Measurements from ENCODE around the gene ZNF568. TPM values are rescaled to one million over a fixed set of nuclear protein-coding genes. Genes with fewer than 3 reads are reported as not detected.

Gene ZNF568
- total RNA-seq, 2 donors from 2014 or later = 6.2 to 6.8 TPM

GRCh38 chr19:36999313-36999712, 83.2 kb downstream of the ZNF568 start:
- TF ChIP-seq, protein P1, sequence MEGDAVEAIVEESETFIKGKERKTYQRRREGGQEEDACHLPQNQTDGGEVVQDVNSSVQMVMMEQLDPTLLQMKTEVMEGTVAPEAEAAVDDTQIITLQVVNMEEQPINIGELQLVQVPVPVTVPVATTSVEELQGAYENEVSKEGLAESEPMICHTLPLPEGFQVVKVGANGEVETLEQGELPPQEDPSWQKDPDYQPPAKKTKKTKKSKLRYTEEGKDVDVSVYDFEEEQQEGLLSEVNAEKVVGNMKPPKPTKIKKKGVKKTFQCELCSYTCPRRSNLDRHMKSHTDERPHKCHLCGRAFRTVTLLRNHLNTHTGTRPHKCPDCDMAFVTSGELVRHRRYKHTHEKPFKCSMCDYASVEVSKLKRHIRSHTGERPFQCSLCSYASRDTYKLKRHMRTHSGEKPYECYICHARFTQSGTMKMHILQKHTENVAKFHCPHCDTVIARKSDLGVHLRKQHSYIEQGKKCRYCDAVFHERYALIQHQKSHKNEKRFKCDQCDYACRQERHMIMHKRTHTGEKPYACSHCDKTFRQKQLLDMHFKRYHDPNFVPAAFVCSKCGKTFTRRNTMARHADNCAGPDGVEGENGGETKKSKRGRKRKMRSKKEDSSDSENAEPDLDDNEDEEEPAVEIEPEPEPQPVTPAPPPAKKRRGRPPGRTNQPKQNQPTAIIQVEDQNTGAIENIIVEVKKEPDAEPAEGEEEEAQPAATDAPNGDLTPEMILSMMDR (IDR thresholded peaks at IDR 0.05) = no peak
- H3K4me1 ChIP-seq = no peaks in the 10 kb centered on the region
- no peak overlapping the region for H3K27ac ChIP-seq
- peaks cover 26% of the 10 kb centered on the region for H3K36me3 ChIP-seq
- H3K9me3 ChIP-seq = peaks cover 0 to 26% of the 10 kb centered on the region in 2 donors
- no peak for DNase-seq (ENCODE audit: low spot score)
- H3K27me3 ChIP-seq = no peaks in the 10 kb centered on the region
- H3K4me3 ChIP-seq = no peak overlapping the region

GRCh38 chr19:37007587-37008220, 91.6 kb downstream of the ZNF568 start:
- Histone ChIP-seq H3K27ac (peak overlapping the region; percentile 51), H3K27me3 (no peaks in the 10 kb centered on the region), H3K9me3 (peaks cover 0 to 13% of the 10 kb centered on the region in 2 donors), H3K4me1 (peaks cover 0 to 4% of the 10 kb centered on the region in 2 donors), H3K36me3 (no peaks in the 10 kb centered on the region), H3K4me3 (peak overlapping the region; percentile 57 to 59)
- TF ChIP-seq, protein P1 (IDR thresholded peaks at IDR 0.05) = no peak
- DNase-seq (ENCODE audit: low spot score) = peak; percentile 65

- DNase-seq (ENCODE audit: low spot score) = no peak
- no peaks in the 10 kb centered on the region for H3K36me3 ChIP-seq
- TF ChIP-seq, protein P1 (IDR thresholded peaks at IDR 0.05) = no peak
- peaks cover 0 to 4% of the 10 kb centered on the region in 2 donors for H3K4me1 ChIP-seq
- H3K9me3 ChIP-seq = peaks cover 0 to 31% of the 10 kb centered on the region in 2 donors
- H3K4me3 ChIP-seq = no peak overlapping the region
- H3K27ac ChIP-seq = no peak overlapping the region
- H3K27me3 ChIP-seq = no peaks in the 10 kb centered on the region
Observed at GRCh38 chr19:37009871-37010270, 93.7 kb downstream of the ZNF568 start.

DNA sequence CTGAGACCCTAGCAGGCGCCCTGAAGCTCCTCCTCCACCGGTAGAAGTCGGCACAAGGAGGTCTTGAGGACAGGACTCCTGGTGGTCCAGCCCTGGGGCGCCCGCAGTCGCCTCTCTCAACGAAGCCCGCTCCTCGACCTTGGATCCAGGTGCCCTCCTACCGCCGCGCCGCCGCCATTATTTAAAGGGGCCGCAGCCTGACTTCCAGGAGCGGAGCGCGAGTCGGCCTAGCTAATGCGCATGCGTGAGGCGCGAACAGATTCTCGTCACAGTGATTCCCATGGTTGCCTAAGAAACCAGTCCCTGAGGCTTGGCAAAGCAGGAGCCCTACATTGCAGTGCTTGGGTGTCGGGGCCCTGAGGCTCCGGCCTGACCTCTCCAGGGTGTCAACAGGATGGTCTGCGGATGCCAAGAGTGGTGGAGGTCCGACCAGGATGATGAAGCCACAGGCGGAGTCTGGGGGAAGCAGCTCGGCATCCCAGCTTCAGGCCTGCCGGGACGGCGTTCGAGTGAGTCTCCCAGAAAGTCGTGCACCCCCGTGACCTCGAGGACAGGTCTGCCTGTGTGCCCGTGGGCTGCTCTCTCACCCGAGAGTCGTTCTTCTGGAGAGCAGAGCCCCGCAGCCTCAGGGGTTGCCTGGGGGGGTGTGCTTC, 96.1 kb downstream of the ZNF568 start:
- H3K9me3 ChIP-seq = peaks cover 0 to 40% of the 10 kb centered on the region in 2 donors

GRCh38 chr19:37014456-37014855, 98.3 kb downstream of the ZNF568 start:
- Histone ChIP-seq H3K4me1 (no peaks in the 10 kb centered on the region), H3K36me3 (no peaks in the 10 kb centered on the region), H3K4me3 (no peak overlapping the region), H3K9me3 (peaks cover 0 to 56% of the 10 kb centered on the region in 2 donors), H3K27ac (no peak overlapping the region), H3K27me3 (no peaks in the 10 kb centered on the region)
- DNase-seq (ENCODE audit: low spot score) = no peak
- TF ChIP-seq, protein P1 (IDR thresholded peaks at IDR 0.05) = no peak

More for the DNA sequence above, 96.1 kb downstream of the ZNF568 start:
- H3K27ac ChIP-seq = no peak overlapping the region
- no peaks in the 10 kb centered on the region for H3K36me3 ChIP-seq
- H3K27me3 ChIP-seq = no peaks in the 10 kb centered on the region
- H3K4me1 ChIP-seq = peaks cover 0 to 4% of the 10 kb centered on the region in 2 donors
- no peak overlapping the region for H3K4me3 ChIP-seq
- TF ChIP-seq, protein P1 (IDR thresholded peaks at IDR 0.05) = no peak
- DNase-seq (ENCODE audit: low spot score) = no peak
